Measurements from ENCODE around the gene ROR1. TPM values are rescaled to one million over a fixed set of nuclear protein-coding genes. Genes with fewer than 3 reads are reported as not detected.

Gene ROR1
- total RNA-seq, 1 experiment from 2014 or later = 37.2 TPM

DNA sequence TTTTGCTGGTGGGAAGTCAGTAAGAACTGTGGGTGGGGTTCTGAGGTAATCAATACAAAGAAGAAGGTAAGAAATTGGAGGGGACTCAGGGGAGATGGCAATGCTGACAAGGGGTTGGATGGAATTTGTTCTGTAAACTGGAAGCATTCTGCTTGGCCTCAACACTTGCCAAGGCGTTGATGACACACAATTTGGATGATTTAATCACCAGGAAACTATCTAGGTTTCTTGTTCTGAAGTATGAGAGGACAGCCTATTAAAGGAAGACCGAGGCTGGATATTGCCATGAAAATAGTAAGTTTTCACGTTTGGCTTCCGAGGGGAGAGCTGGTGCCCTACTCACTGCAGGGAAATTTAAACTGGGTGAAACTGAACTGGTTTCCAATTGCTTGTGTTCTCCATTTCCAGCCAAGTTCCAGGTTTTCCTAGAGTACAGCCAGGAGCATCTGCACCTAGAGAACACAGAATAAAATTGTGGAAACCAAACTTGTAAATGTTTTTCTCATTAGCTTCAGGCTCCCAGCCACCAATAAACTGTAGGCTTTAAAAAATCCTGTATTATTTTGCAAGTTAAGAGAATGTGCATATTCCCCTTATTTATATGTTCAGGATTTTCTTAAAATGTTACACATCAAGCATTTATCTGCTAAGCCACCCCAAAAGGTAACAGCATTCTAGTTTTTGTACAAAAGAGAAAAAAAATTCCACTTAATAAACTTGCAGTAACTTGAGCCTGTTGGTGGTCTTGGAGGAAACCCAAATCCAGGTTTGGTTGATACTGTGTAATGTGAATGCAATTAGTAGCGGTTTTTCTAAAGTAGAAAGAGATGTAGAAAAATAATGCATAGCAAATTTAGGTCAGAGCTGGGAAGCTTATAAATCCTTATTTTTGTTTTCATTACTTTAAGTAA is 53.8 kb downstream of the ROR1 start:
- Mint-ChIP-seq H3K4me1 (ENCODE audit: low read depth, unreplicated experiment) (peaks cover 13% of the 10 kb centered on the region), H3K4me3 (ENCODE audit: unreplicated experiment) (no peak overlapping the region), H3K27me3 (ENCODE audit: insufficient read depth, unreplicated experiment) (no peaks in the 10 kb centered on the region), H3K9me3 (ENCODE audit: unreplicated experiment) (no peaks in the 10 kb centered on the region), H3K36me3 (ENCODE audit: insufficient read depth, unreplicated experiment) (peaks cover 8% of the 10 kb centered on the region), H3K27ac (ENCODE audit: unreplicated experiment) (no peak overlapping the region)
- no peaks in the 10 kb centered on the region for H3K9me3 ChIP-seq
- no peak overlapping the region for H3K4me3 ChIP-seq (ENCODE audit: low read depth, low read length)
- H3K4me1 ChIP-seq = peaks cover 8% of the 10 kb centered on the region; the same call in 1 of the 2 replicates
- no TSS peak for BruUV-seq (replicated peaks)
- DNase-seq = no peak
- TF ChIP-seq, protein P1, sequence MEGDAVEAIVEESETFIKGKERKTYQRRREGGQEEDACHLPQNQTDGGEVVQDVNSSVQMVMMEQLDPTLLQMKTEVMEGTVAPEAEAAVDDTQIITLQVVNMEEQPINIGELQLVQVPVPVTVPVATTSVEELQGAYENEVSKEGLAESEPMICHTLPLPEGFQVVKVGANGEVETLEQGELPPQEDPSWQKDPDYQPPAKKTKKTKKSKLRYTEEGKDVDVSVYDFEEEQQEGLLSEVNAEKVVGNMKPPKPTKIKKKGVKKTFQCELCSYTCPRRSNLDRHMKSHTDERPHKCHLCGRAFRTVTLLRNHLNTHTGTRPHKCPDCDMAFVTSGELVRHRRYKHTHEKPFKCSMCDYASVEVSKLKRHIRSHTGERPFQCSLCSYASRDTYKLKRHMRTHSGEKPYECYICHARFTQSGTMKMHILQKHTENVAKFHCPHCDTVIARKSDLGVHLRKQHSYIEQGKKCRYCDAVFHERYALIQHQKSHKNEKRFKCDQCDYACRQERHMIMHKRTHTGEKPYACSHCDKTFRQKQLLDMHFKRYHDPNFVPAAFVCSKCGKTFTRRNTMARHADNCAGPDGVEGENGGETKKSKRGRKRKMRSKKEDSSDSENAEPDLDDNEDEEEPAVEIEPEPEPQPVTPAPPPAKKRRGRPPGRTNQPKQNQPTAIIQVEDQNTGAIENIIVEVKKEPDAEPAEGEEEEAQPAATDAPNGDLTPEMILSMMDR (IDR thresholded peaks at IDR 0.05; ENCODE audit: insufficient read depth in 1 of 2, low read depth in 1 of 2, low read length in 1 of 2, severe bottlenecking in 1 of 2, unreplicated experiment in 1 of 2) = no peak
- H3K36me3 ChIP-seq (ENCODE audit: control insufficient read depth, insufficient read depth, low read length) = no peaks in the 10 kb centered on the region
- POLR2A ChIA-PET = no interaction called here
- no peaks in the 10 kb centered on the region for H3K27me3 ChIP-seq (replicated peaks; ENCODE audit: control insufficient read depth, insufficient read depth, low read length)
- CTCF ChIA-PET = no interaction called here
- intact Hi-C loops (cut with micrococcal nuclease; ENCODE audit: unreplicated experiment) = no loop called here

DNA sequence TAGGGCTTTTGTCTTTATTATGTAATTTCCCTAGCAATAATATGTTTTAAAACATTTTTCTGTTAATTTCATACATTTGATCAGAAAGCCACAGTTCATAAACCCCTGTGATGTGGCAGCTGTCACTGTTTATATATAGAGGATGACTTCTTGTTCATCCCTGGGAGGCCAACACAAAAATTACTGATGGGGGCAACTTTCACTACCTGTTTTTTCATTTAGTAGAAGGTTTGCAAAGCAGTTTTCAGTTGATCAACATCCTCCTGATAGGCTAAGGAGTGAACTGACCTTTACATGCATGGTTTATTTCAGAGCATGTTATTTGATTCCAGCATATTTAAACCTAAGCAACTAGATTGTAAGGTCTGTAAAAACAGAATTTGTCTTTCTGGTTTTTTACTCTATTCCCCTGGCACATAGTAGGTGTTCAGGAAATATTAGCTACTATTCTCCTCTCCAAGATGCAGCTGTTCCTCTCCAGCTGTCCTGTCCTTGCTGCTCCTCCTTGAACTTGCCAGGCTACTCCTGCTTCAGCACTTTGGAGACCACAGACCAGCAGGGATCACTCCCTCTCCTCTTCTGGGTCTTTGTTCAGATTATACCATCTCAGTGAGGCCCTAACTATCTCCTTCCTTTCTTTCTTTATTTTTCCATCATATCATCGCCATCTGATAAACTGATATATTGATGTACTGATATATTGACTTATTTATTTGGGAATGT is 54.7 kb downstream of the ROR1 start:
- POLR2A ChIA-PET = no interaction called here
- CTCF ChIA-PET = no interaction called here
- no peak overlapping the region for H3K4me3 Mint-ChIP-seq (ENCODE audit: unreplicated experiment)
- TF ChIP-seq, protein P1 (IDR thresholded peaks at IDR 0.05; ENCODE audit: insufficient read depth in 1 of 2, low read depth in 1 of 2, low read length in 1 of 2, severe bottlenecking in 1 of 2, unreplicated experiment in 1 of 2) = no peak
- peaks cover 8% of the 10 kb centered on the region for H3K36me3 Mint-ChIP-seq (ENCODE audit: insufficient read depth, unreplicated experiment)
- H3K27ac Mint-ChIP-seq (ENCODE audit: unreplicated experiment) = no peak overlapping the region
- BruUV-seq (replicated peaks) = no TSS peak
- H3K27me3 Mint-ChIP-seq (ENCODE audit: insufficient read depth, unreplicated experiment) = no peaks in the 10 kb centered on the region
- DNase-seq = no peak
- Histone ChIP-seq H3K27me3 (replicated peaks; ENCODE audit: control insufficient read depth, insufficient read depth, low read length) (no peaks in the 10 kb centered on the region), H3K36me3 (ENCODE audit: control insufficient read depth, insufficient read depth, low read length) (no peaks in the 10 kb centered on the region), H3K4me3 (ENCODE audit: low read depth, low read length) (no peak overlapping the region), H3K4me1 (peaks cover 8% of the 10 kb centered on the region; the same call in 1 of the 2 replicates), H3K9me3 (no peaks in the 10 kb centered on the region)
- peaks cover 19% of the 10 kb centered on the region for H3K4me1 Mint-ChIP-seq (ENCODE audit: low read depth, unreplicated experiment)
- no peaks in the 10 kb centered on the region for H3K9me3 Mint-ChIP-seq (ENCODE audit: unreplicated experiment)
- intact Hi-C loops (cut with micrococcal nuclease; ENCODE audit: unreplicated experiment) = no loop called here

DNA sequence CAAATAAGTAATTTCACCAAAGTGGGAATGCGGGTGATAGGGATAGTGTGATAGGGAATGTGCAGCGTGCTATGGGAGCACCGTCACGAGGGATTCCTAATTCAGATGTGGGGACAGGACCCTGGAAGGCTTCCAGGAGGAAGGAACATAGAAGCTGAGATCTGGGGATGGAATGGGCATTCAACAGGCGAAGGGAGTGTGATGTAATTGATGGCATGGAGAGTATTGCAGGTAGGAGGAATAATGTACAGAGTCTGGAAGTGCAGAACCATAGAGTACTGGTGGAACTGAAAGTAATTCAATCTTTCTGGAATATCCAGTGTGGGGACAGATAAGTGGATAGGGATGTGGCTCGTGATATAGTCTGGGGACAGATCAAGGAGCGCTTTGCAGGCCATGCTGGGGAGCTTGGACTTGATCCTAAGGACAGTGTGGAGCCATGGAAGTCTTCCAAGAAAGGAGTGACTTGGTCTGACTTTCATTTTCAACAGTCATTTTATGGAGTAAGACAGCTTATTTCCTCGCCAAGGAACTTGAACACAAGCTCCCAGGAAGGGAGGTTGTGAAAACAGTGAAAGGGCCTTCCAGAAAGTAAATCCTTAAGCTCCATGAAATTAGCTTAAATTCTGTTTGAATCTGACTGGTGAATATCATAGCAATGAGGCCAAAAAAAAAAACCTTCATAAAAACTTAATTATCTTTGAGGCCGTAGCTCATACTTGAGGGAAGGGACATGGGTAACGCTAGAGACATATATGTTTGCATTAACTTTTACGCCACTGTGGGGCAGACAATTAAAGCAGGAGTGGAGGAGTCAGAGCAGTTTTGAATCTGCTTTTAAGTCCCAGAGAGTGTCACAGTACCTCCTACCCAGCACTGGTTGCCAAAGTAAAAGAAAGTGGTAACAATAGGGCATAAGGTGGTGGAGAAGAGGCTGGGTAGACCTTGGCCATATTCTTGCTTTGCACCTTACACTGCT is 55.8 kb downstream of the ROR1 start:
- Mint-ChIP-seq H3K27me3 (ENCODE audit: insufficient read depth, unreplicated experiment) (no peaks in the 10 kb centered on the region), H3K4me1 (ENCODE audit: low read depth, unreplicated experiment) (peaks cover 20% of the 10 kb centered on the region), H3K36me3 (ENCODE audit: insufficient read depth, unreplicated experiment) (peaks cover 8% of the 10 kb centered on the region), H3K27ac (ENCODE audit: unreplicated experiment) (no peak overlapping the region), H3K9me3 (ENCODE audit: unreplicated experiment) (no peaks in the 10 kb centered on the region), H3K4me3 (ENCODE audit: unreplicated experiment) (no peak overlapping the region)
- no peak for DNase-seq
- Histone ChIP-seq H3K36me3 (ENCODE audit: control insufficient read depth, insufficient read depth, low read length) (no peaks in the 10 kb centered on the region), H3K9me3 (no peaks in the 10 kb centered on the region), H3K27me3 (replicated peaks; ENCODE audit: control insufficient read depth, insufficient read depth, low read length) (no peaks in the 10 kb centered on the region), H3K4me3 (ENCODE audit: low read depth, low read length) (no peak overlapping the region), H3K4me1 (peaks cover 8% of the 10 kb centered on the region; the same call in 1 of the 2 replicates)
- intact Hi-C loops (cut with micrococcal nuclease; ENCODE audit: unreplicated experiment) = no loop called here
- TF ChIP-seq, protein P1 (IDR thresholded peaks at IDR 0.05; ENCODE audit: insufficient read depth in 1 of 2, low read depth in 1 of 2, low read length in 1 of 2, severe bottlenecking in 1 of 2, unreplicated experiment in 1 of 2) = no peak
- ChIA-PET POLR2A (no interaction called here), CTCF (no interaction called here)
- BruUV-seq (replicated peaks) = no TSS peak

Data from Caco-2 (cell line).